Measurements from ENCODE around the gene OASL. TPM values are rescaled to one million over a fixed set of nuclear protein-coding genes. Genes with fewer than 3 reads are reported as not detected.

Gene OASL
- total and polyA plus RNA-seq, 10 of the 15 experiments (the other 5 are each of a cell fraction or from before 2014, with no cell fraction given) = 2.3 to 9.1 (median 2.7) TPM

- no TSS peak for BruUV-seq (replicated peaks)
- RAD21 ChIA-PET (ENCODE audit: unreplicated experiment) = interaction anchor here (1.0 kb wide), 1 partner anchor 246 kb away, joined by 5 read pairs; no protein-coding TSS in a partner anchor
- no peak within 1 kb of the TSS for H3K27ac ChIP-seq (ENCODE audit: control insufficient read depth, insufficient read depth)
- H2AFZ ChIP-seq (ENCODE audit: control insufficient read depth, low read depth, low read length) = no peak within 1 kb of the TSS
- no peaks in the 10 kb centered on the region for H3K36me3 ChIP-seq (ENCODE audit: control insufficient read depth in 2 of 2, insufficient read depth in 2 of 2, low read length in 1 of 2)
- in situ Hi-C loops (cut with MboI) = no loop called here
- SMC1A ChIA-PET (ENCODE audit: uncharacterized antibody, unreplicated experiment) = no interaction called here
- DNase-seq (ENCODE audit: low read depth, low spot score) (no peak), FAIRE-seq (no peak), ATAC-seq (no peak)
- no peak within 1 kb of the TSS for H3K9ac ChIP-seq (ENCODE audit: control insufficient read depth, insufficient read depth, low read length)
- 55% methylated on average over 40 of the region's 40 CpGs for WGBS (ENCODE audit: insufficient coverage, insufficient replicate concordance, low lambda C conversion rate, missing lambda C conversion rate)
- intact Hi-C loops (cut with micrococcal nuclease; ENCODE audit: unreplicated experiment) = no loop called here
- TF ChIP-seq POLR2A (IDR thresholded peaks at IDR 0.05; ENCODE audit: low read depth, low read length) (no peak), YY1 (IDR thresholded peaks at IDR 0.05; ENCODE audit: low read depth, low read length) (no peak), IRF4 (IDR thresholded peaks at IDR 0.05; ENCODE audit: low read depth, low read length) (no peak), SIX5 (IDR thresholded peaks at IDR 0.05; ENCODE audit: low read depth, low read length, severe bottlenecking) (no peak), MYC (IDR thresholded peaks at IDR 0.05; ENCODE audit: insufficient read depth, insufficient read length, insufficient replicate concordance, low read length, severe bottlenecking) (no peak), KLF5 (IDR thresholded peaks at IDR 0.05; ENCODE audit: partially characterized antibody) (no peak), EP300 (IDR thresholded peaks at IDR 0.05; ENCODE audit: borderline replicate concordance in 1 of 2, control insufficient read depth in 1 of 2, low read depth in 2 of 2, low read length in 2 of 2) (no peak), GATAD2B (conservative IDR thresholded peaks at IDR 0.05; ENCODE audit: low read depth) (no peak), WRNIP1 (IDR thresholded peaks at IDR 0.05; ENCODE audit: borderline replicate concordance, low read depth, low read length) (no peak)
- TF ChIP-seq, protein P1, sequence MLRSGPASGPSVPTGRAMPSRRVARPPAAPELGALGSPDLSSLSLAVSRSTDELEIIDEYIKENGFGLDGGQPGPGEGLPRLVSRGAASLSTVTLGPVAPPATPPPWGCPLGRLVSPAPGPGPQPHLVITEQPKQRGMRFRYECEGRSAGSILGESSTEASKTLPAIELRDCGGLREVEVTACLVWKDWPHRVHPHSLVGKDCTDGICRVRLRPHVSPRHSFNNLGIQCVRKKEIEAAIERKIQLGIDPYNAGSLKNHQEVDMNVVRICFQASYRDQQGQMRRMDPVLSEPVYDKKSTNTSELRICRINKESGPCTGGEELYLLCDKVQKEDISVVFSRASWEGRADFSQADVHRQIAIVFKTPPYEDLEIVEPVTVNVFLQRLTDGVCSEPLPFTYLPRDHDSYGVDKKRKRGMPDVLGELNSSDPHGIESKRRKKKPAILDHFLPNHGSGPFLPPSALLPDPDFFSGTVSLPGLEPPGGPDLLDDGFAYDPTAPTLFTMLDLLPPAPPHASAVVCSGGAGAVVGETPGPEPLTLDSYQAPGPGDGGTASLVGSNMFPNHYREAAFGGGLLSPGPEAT (IDR thresholded peaks at IDR 0.05; ENCODE audit: low read depth) = no peak
- TF ChIP-seq, protein P2, sequence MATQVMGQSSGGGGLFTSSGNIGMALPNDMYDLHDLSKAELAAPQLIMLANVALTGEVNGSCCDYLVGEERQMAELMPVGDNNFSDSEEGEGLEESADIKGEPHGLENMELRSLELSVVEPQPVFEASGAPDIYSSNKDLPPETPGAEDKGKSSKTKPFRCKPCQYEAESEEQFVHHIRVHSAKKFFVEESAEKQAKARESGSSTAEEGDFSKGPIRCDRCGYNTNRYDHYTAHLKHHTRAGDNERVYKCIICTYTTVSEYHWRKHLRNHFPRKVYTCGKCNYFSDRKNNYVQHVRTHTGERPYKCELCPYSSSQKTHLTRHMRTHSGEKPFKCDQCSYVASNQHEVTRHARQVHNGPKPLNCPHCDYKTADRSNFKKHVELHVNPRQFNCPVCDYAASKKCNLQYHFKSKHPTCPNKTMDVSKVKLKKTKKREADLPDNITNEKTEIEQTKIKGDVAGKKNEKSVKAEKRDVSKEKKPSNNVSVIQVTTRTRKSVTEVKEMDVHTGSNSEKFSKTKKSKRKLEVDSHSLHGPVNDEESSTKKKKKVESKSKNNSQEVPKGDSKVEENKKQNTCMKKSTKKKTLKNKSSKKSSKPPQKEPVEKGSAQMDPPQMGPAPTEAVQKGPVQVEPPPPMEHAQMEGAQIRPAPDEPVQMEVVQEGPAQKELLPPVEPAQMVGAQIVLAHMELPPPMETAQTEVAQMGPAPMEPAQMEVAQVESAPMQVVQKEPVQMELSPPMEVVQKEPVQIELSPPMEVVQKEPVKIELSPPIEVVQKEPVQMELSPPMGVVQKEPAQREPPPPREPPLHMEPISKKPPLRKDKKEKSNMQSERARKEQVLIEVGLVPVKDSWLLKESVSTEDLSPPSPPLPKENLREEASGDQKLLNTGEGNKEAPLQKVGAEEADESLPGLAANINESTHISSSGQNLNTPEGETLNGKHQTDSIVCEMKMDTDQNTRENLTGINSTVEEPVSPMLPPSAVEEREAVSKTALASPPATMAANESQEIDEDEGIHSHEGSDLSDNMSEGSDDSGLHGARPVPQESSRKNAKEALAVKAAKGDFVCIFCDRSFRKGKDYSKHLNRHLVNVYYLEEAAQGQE (IDR thresholded peaks at IDR 0.05; ENCODE audit: low read depth, low read length) = no peak
- CTCF ChIA-PET = interaction anchor here (0.7 to 1.4 kb wide), 4 partner anchors 31 to 396 kb away, joined by 3 to 6 read pairs (median 3); no protein-coding TSS in a partner anchor
- no peak within 1 kb of the TSS for H3K4me2 ChIP-seq (ENCODE audit: control insufficient read depth, insufficient read depth)
- no peaks in the 10 kb centered on the region for H4K20me1 ChIP-seq (ENCODE audit: control insufficient read depth, insufficient read depth)
- H3K4me1 ChIP-seq (ENCODE audit: control insufficient read depth, insufficient read depth, low read length) = no peaks in the 10 kb centered on the region
- no peak within 1 kb of the TSS for H3K4me3 ChIP-seq
- H3K9me3 ChIP-seq (replicated peaks; ENCODE audit: control insufficient read depth, insufficient read depth, low read length) = no peaks in the 10 kb centered on the region
- POLR2A ChIA-PET = interaction anchor here (0.6 kb wide), 1 partner anchor 336 kb away, joined by 3 read pairs; no protein-coding TSS in a partner anchor
- no peaks in the 10 kb centered on the region for H3K79me2 ChIP-seq (ENCODE audit: control insufficient read depth, insufficient read depth, low read length)
- no peaks in the 10 kb centered on the region for H3K27me3 ChIP-seq (replicated peaks in 1 of 2; ENCODE audit: control insufficient read depth in 2 of 2, insufficient read depth in 2 of 2, low read length in 1 of 2)
Measured at GRCh38 chr12:120978296-120979219, 60.5 kb downstream of the OASL start, which contains the start of gene HNF1A. Gene HNF1A (plus strand): TSS chr12:120978543. CDS start chr12:120978769, 226 bp downstream.

Measured in GM12878 (cell line).